Erythroblast (primary cell): ENCODE data around the gene BAIAP2.

Experiments
- GATA1 ChIP-seq: IDR thresholded peaks from 2 replicates; pipeline ENCODE4 v1.6.1; 2011; ENCODE audit warnings: low read depth, mild to moderate bottlenecking, control low read depth, low read length, moderate library complexity
- POLR2A ChIP-seq: IDR thresholded peaks from 2 replicates; pipeline ENCODE4 v1.6.1; 2011; ENCODE audit warnings: mild to moderate bottlenecking, low read length

DNA sequence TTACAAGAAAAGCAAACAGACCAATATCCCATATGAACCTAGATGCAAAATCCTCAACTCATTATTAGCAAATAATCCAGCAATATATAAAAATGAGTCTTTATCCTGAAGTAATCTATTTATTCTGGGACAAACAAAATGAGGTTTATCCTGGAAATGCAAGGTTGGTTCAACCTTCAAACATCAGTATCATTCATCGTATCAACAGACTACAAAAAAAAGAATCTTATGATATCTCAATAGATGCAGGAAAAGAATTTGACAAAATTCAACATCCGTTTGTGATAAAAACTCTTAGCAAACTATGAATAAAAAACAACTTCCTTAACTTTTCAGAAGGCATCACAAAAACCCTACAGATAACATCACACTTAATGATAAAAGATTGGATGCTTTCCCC, 18.4 kb upstream of the BAIAP2 start:
- no peak for TF ChIP-seq POLR2A
- no peak for TF ChIP-seq GATA1
